Psoas muscle (tissue), 8 donors: ENCODE results near the gene CTRB1. TPM values are rescaled to one million over a fixed set of nuclear protein-coding genes. Genes with fewer than 3 reads are reported as not detected.

Experiments
- ATAC-seq, 4 donors: fragments of 200-7000 bp; cut with Tn5 transposase; one replicate each; pipeline ENCODE4 v1.9.1; 2020; ENCODE audit warnings: moderate library complexity in 3 of 4, mild to moderate bottlenecking in 2 of 4
- DNase-seq, 2 donors: peaks; one replicate each; pipeline ENCODE4 v3.0.0-alpha.2; 2020
- H3K27ac ChIP-seq: fragments of 200-600 bp; one replicate; pipeline ENCODE4 v1.8.0; 2022
- H3K27me3 ChIP-seq, 3 donors: fragments of 200-600 bp in 1 of 3; one replicate each; pipeline versions ENCODE4 v1.6.1 to v1.8.0; 2013 to 2022; ENCODE audit warnings: low read length in 2 of 3, mild to moderate bottlenecking in 2 of 3, moderate library complexity in 1 of 3; ENCODE audit not compliant: insufficient read depth in 3 of 3
- H3K36me3 ChIP-seq, 2 donors: fragments of 200-600 bp in 1 of 2; one replicate each; pipeline versions ENCODE4 v1.6.1 to v1.8.0; 2013 to 2022; ENCODE audit warnings: low read depth in 1 of 2, mild to moderate bottlenecking in 1 of 2, moderate library complexity in 1 of 2; ENCODE audit not compliant: insufficient read depth in 1 of 2
- H3K4me1 ChIP-seq: fragments of 200-600 bp; one replicate; pipeline ENCODE4 v1.8.0; 2022
- H3K4me3 ChIP-seq: fragments of 200-600 bp; one replicate; pipeline ENCODE4 v1.8.0; 2022; ENCODE audit warnings: mild to moderate bottlenecking
- H3K9me3 ChIP-seq: fragments of 200-600 bp; one replicate; pipeline ENCODE4 v1.8.0; 2022
- CTCF ChIP-seq: fragments of 200-600 bp; IDR thresholded peaks from one replicate; pipeline ENCODE4 v1.8.0; 2022; ENCODE audit warnings: antibody characterized with exemption
- WGBS, 3 donors: extraction: QIAGEN DNeasy Blood & Tissue Kit; methylation state at CpG; one replicate each; pipeline versions ENCODE4 v1.1.6 to v1.1.7; 2013; 5-methylcytosine and 5-hydroxymethylcytosine counted together
- intact Hi-C, 2 donors: fragments of 100-400 bp; cut with DNase I; formaldehyde crosslinking; loops; one replicate each; pipeline versions ENCODE4 v1.11.0 to v1.14.2; 2022
- polyA plus RNA-seq, 3 donors: library from polyadenylated mRNA; stranded (reverse); fragments of 200-250 nt; gene quantifications; one replicate each; pipeline ENCODE4 v1.2.3, GENCODE V29; 2013
- total RNA-seq, 4 donors: library from RNA; stranded (reverse); fragmentation: NEBNext Ultra II Directional in 2 of 4; extraction: Animal tissue kit (Norgen Biotek cat#: 25700) in 2 of 4; gene quantifications; one replicate each; pipeline versions ENCODE4 v1.2.1 to v1.2.4, GENCODE V29; 2021 to 2023
- donor health status: healthy with polysubstance abuse.
- donor health status: DM: no; HTN: no; CAD: no; lungs with moderate emphysema.
- donor health status: Bipolar disorder and iron deficiency.
- donor health status: healthy.
- donor health status: DM: yes; HTN: yes; CAD: no.
- donor health status: DM: no; HTN: no; CAD: no.
- donor health status: DM: no; HTN: no; CAD: no.
- donor health status: DM: yes; HTN: yes; CAD: no.

Gene CTRB1
- total and polyA plus RNA-seq, 7 donors: 0.03 to 3.9 (median 1.2) TPM; not detected in 2

- no peaks in the 10 kb centered on the region for H3K27me3 ChIP-seq
- intact Hi-C loops: loop anchor here (5.0 kb wide), 2 partner anchors 70 to 150 kb away; no protein-coding TSS in a partner anchor
- ATAC-seq (no peak), DNase-seq (peak; percentile 17 to 53)
- TF ChIP-seq CTCF: no peak
- no peak overlapping the region for H3K4me3 ChIP-seq
- peak overlapping the region; percentile 83 for H3K27ac ChIP-seq
- peaks cover 59% of the 10 kb centered on the region for H3K4me1 ChIP-seq
- WGBS, 3 donors: 89 to 91% (median 91%) methylated on average over 25 to 28 of the region's 28 CpGs
- peaks cover 3 to 70% of the 10 kb centered on the region in 2 donors for H3K36me3 ChIP-seq
- no peaks in the 10 kb centered on the region for H3K9me3 ChIP-seq
Measured at GRCh38 chr16:75236736-75237397, 18.1 kb downstream of the CTRB1 start.

GRCh38 chr16:75237398-75238131 lies 18.8 kb downstream of the CTRB1 start:
- Histone ChIP-seq H3K27ac (peak overlapping the region; percentile 83), H3K4me3 (peak overlapping the region; percentile 28), H3K36me3 (peaks cover 3 to 70% of the 10 kb centered on the region in 2 donors), H3K27me3 (no peaks in the 10 kb centered on the region), H3K9me3 (no peaks in the 10 kb centered on the region), H3K4me1 (peaks cover 61% of the 10 kb centered on the region)
- DNase-seq (peak in 1 of 2 donors; percentile 49), ATAC-seq (no peak)
- WGBS, 3 donors: 80 to 90% (median 85%) methylated on average over 17 to 18 of the region's 18 CpGs
- intact Hi-C loops: loop anchor here (5.0 kb wide), 2 partner anchors 70 to 150 kb away; no protein-coding TSS in a partner anchor
- TF ChIP-seq CTCF: no peak

GRCh38 chr16:75238132-75238852 lies 19.5 kb downstream of the CTRB1 start:
- H3K27me3 ChIP-seq: no peaks in the 10 kb centered on the region
- intact Hi-C loops: loop anchor here (5.0 kb wide), 2 partner anchors 69 to 149 kb away; no protein-coding TSS in a partner anchor
- DNase-seq (peak; percentile 83 to 92), ATAC-seq (peak; percentile 80 to 83 (median 82))
- H3K4me3 ChIP-seq: peak overlapping the region; percentile 28
- H3K9me3 ChIP-seq: no peaks in the 10 kb centered on the region
- peaks cover 3 to 70% of the 10 kb centered on the region in 2 donors for H3K36me3 ChIP-seq
- H3K4me1 ChIP-seq: peaks cover 67% of the 10 kb centered on the region
- H3K27ac ChIP-seq: peak overlapping the region; percentile 83
- WGBS, 3 donors: 24 to 30% (median 24%) methylated on average over 23 to 25 of the region's 25 CpGs
- no peak for TF ChIP-seq CTCF

GRCh38 chr16:75238853-75239541 lies 20.2 kb downstream of the CTRB1 start:
- Histone ChIP-seq H3K27ac (peak overlapping the region; percentile 83), H3K27me3 (no peaks in the 10 kb centered on the region), H3K4me3 (no peak overlapping the region), H3K9me3 (no peaks in the 10 kb centered on the region), H3K4me1 (peaks cover 74% of the 10 kb centered on the region), H3K36me3 (peaks cover 3 to 65% of the 10 kb centered on the region in 2 donors)
- ATAC-seq (peak; percentile 32 to 55 (median 38)), DNase-seq (no peak)
- peak; percentile 22 for TF ChIP-seq CTCF
- intact Hi-C loops: loop anchor here (5.0 kb wide), 2 partner anchors 68 to 148 kb away; no protein-coding TSS in a partner anchor
- WGBS, 3 donors: 29 to 38% (median 35%) methylated on average over 16 of the region's 16 CpGs
